HL-60 (cell line): ENCODE results near the gene KCNQ1.
A peak's percentile ranks its signal among the peaks of the same experiment; 100 is the strongest.

Experiments
- GABPA ChIP-seq: IDR thresholded peaks from 2 replicates; pipeline ENCODE4 v1.6.1; 2012; ENCODE audit warnings: low read depth
- TF ChIP-seq, protein P1 (sequence below): IDR thresholded peaks from one replicate; pipeline ENCODE4 v1.5.1; 2011; ENCODE audit warnings: low read length, control low read depth, inconsistent platforms; ENCODE audit not compliant: insufficient read depth

DNA sequence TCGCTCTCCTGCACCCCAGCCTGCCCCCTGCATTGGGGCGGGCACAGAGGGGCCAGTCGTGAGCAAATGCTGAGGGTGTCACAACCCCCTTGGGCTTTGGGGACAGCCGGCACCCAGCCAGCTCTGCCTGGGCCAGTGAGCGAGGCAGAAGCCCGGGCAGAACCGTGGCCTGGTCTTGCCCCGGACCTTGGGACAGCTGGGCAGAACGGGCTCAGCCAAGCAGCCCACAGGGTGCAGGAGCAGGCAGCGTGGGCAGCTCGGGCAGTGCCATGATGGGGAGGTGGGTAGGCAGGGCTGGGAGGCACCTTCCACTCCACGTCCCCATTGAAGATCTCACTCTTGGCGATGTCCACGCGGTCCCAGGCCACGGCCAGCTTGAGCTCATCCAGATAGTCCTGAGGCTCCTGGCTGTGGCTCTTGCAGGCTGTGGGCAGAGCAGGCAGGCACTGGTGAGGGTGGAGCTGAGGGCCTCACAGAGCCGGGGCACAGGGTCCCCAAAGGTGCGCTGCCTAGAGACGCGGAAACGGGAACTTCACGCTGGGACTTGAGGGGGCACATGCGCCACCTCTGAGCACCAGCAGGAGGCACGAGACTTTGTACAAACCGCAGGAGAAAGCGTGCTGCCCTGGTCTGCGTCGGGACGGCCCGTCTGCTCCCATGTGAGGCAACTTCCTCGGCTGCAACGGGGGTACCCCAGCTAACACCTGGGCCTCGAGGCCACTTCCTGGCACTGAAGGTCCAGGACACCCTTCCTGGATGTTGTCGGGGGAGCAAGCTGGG is 29.0 kb upstream of the KCNQ1 start:
- TF ChIP-seq, protein P1, sequence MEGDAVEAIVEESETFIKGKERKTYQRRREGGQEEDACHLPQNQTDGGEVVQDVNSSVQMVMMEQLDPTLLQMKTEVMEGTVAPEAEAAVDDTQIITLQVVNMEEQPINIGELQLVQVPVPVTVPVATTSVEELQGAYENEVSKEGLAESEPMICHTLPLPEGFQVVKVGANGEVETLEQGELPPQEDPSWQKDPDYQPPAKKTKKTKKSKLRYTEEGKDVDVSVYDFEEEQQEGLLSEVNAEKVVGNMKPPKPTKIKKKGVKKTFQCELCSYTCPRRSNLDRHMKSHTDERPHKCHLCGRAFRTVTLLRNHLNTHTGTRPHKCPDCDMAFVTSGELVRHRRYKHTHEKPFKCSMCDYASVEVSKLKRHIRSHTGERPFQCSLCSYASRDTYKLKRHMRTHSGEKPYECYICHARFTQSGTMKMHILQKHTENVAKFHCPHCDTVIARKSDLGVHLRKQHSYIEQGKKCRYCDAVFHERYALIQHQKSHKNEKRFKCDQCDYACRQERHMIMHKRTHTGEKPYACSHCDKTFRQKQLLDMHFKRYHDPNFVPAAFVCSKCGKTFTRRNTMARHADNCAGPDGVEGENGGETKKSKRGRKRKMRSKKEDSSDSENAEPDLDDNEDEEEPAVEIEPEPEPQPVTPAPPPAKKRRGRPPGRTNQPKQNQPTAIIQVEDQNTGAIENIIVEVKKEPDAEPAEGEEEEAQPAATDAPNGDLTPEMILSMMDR = peak; percentile 24
- no peak for TF ChIP-seq GABPA
